IMR-90 (cell line): ENCODE measurements around the gene NOL12. TPM values are rescaled to one million over a fixed set of nuclear protein-coding genes. Genes with fewer than 3 reads are reported as not detected.
"Not testable (repeated sequence)": the region's sequence is repeated elsewhere in the genome, so short reads cannot be mapped to it uniquely, and the experiment has no call there.

ENCODE experiments used
- ATAC-seq: fragments of 200-7000 bp; cut with Tn5 transposase; 2 replicates; pipeline ENCODE4 v1.9.1; 2020; ENCODE audit warnings: low read depth, mild to moderate bottlenecking, moderate library complexity
- BruUV-seq: library from RNA; stranded (reverse); fragments of 400-500 nt; replicated peaks from 2 replicates; lab custom pipeline; 2021; lab: Mats Ljungman, UMichigan
- CTCF ChIA-PET: fragments of 300-600 bp; formaldehyde crosslinking; extraction: SDS; loops from one replicate; lab custom pipeline; 2021; ENCODE audit warnings: antibody characterized with exemption; lab: Yijun Ruan, JAX
- POLR2A ChIA-PET: fragments of 300-600 bp; sonication (Branson Sonifier 250); formaldehyde crosslinking; loops from one replicate; lab custom pipeline; 2022; ENCODE audit warnings: antibody characterized with exemption; ENCODE audit not compliant: unreplicated experiment; lab: Charles Lee
- DNase-seq: peaks from one replicate; pipeline ENCODE4 v3.0.0; 2013
- H2AFZ ChIP-seq: replicated peaks from 2 replicates; pipeline ENCODE3; 2013; ENCODE audit warnings: low read length, mild to moderate bottlenecking; ENCODE audit not compliant: poor library complexity
- H2AK5ac ChIP-seq: 2 replicates; pipeline ENCODE4 v1.6.1; 2013; ENCODE audit warnings: low read depth, low read length, inconsistent platforms
- H2AK9ac ChIP-seq: replicated peaks from 2 replicates; pipeline ENCODE3; 2013; ENCODE audit warnings: mild to moderate bottlenecking, low read depth, low read length, moderate library complexity; ENCODE audit not compliant: poor library complexity
- H2BK120ac ChIP-seq: 2 replicates; pipeline ENCODE4 v1.6.1; 2013; ENCODE audit warnings: low read depth, low read length, inconsistent platforms
- H2BK15ac ChIP-seq: 3 replicates; pipeline ENCODE4 v1.6.1; 2013; ENCODE audit warnings: low read depth, low read length, inconsistent platforms
- H2BK20ac ChIP-seq: 2 replicates; pipeline ENCODE4 v1.6.1; 2013; ENCODE audit warnings: low read depth, mild to moderate bottlenecking, inconsistent platforms, low read length, moderate library complexity
- H2BK5ac ChIP-seq: 2 replicates; pipeline ENCODE4 v1.6.1; 2013; ENCODE audit warnings: mild to moderate bottlenecking, low read depth, low read length, inconsistent platforms; ENCODE audit not compliant: poor library complexity, severe bottlenecking
- H3K14ac ChIP-seq: replicated peaks from 2 replicates; pipeline ENCODE4 v1.6.1; 2013; ENCODE audit warnings: low read depth, low read length, inconsistent platforms
- H3K18ac ChIP-seq: 2 replicates; pipeline ENCODE4 v1.6.1; 2013; ENCODE audit warnings: low read depth, low read length, control low read depth
- H3K23ac ChIP-seq: 2 replicates; pipeline ENCODE4 v1.6.1; 2013; ENCODE audit warnings: low read depth, low read length, inconsistent platforms
- H3K27ac ChIP-seq: 2 replicates; pipeline ENCODE4 v1.5.1; 2013; ENCODE audit warnings: mild to moderate bottlenecking, control low read depth, low read length; ENCODE audit not compliant: insufficient read depth
- H3K27me3 ChIP-seq: 2 replicates; pipeline ENCODE4 v1.6.1; 2013; ENCODE audit warnings: low read length; ENCODE audit not compliant: control insufficient read depth, insufficient read depth
- H3K36me3 ChIP-seq: 2 replicates; pipeline ENCODE4 v1.6.1; 2013; ENCODE audit warnings: low read length, mixed read lengths; ENCODE audit not compliant: control insufficient read depth, insufficient read depth
- H3K4ac ChIP-seq: 2 replicates; pipeline ENCODE4 v1.6.1; 2013; ENCODE audit warnings: low read depth, low read length, inconsistent platforms
- H3K4me1 ChIP-seq: 2 replicates; pipeline ENCODE4 v1.6.1; 2013; ENCODE audit warnings: low read length, mixed read lengths; ENCODE audit not compliant: control insufficient read depth, insufficient read depth
- H3K4me2 ChIP-seq: 2 replicates; pipeline ENCODE4 v1.6.1; 2013; ENCODE audit warnings: low read depth, mild to moderate bottlenecking, control low read depth, low read length, moderate library complexity
- H3K4me3 ChIP-seq: 2 replicates; pipeline ENCODE4 v1.5.1; 2013; ENCODE audit warnings: low read depth, mild to moderate bottlenecking, control low read depth, low read length, moderate library complexity; ENCODE audit not compliant: insufficient read depth
- H3K56ac ChIP-seq: 2 replicates; pipeline ENCODE4 v1.6.1; 2013; ENCODE audit warnings: low read length, inconsistent platforms; ENCODE audit not compliant: insufficient read depth; ENCODE audit errors: extremely low read depth
- H3K79me1 ChIP-seq, 2 experiments: 2 replicates each; pipeline ENCODE4 v1.6.1; 2013; ENCODE audit warnings: low read length in 2 of 2, inconsistent platforms in 1 of 2, low read depth in 1 of 2
- H3K9ac ChIP-seq: 2 replicates; pipeline ENCODE4 v1.6.1; 2013; ENCODE audit warnings: low read depth, low read length, control low read depth
- H3K9me1 ChIP-seq: 2 replicates; pipeline ENCODE4 v1.6.1; 2013; ENCODE audit warnings: low read length, inconsistent platforms; ENCODE audit not compliant: insufficient read depth
- H3K9me3 ChIP-seq: 2 replicates; pipeline ENCODE4 v1.6.1; 2013; ENCODE audit warnings: low read length; ENCODE audit not compliant: control insufficient read depth, insufficient read depth
- H4K20me1 ChIP-seq: 2 replicates; pipeline ENCODE4 v1.6.1; 2013; ENCODE audit warnings: low read length, inconsistent platforms; ENCODE audit not compliant: insufficient read depth
- H4K5ac ChIP-seq: 2 replicates; pipeline ENCODE4 v1.6.1; 2013; ENCODE audit warnings: mild to moderate bottlenecking, low read depth, low read length, control low read depth
- H4K8ac ChIP-seq, 2 experiments: 2 replicates each; pipeline ENCODE4 v1.6.1; 2013; ENCODE audit warnings: low read depth in 2 of 2, low read length in 2 of 2, control low read depth in 1 of 2, inconsistent platforms in 1 of 2
- H4K91ac ChIP-seq: 2 replicates; pipeline ENCODE4 v1.6.1; 2013; ENCODE audit warnings: low read depth, low read length, inconsistent platforms; ENCODE audit not compliant: insufficient read depth
- WGBS, 2 experiments: methylation state at CpG; one replicate each; pipeline versions ENCODE4 v1.1.5 to v1.1.7; 2013; ENCODE audit warnings: missing lambda C conversion rate in 2 of 2; ENCODE audit not compliant: insufficient read length in 1 of 2; ENCODE audit errors: extremely low coverage in 2 of 2; 5-methylcytosine and 5-hydroxymethylcytosine counted together
- dilution Hi-C: fragments of 300-500 bp; cut with HindIII; formaldehyde crosslinking; loops from one replicate; pipeline ENCODE4 v1.14.3; 2018; ENCODE audit warnings: low sequenced_read_pairs; ENCODE audit not compliant: unreplicated experiment
- in situ Hi-C: fragments of 300-500 bp; cut with MboI; formaldehyde crosslinking; loops from 3 replicates; pipeline ENCODE4 v1.14.3; 2019; ENCODE audit warnings: low sequenced_read_pairs, inconsistent platforms, mixed read lengths
- intact Hi-C: fragments of 100-400 bp; cut with micrococcal nuclease; formaldehyde crosslinking; loops from 2 replicates; pipeline ENCODE4 v1.10.0; 2022
- polyA plus RNA-seq, 3 experiments: library from polyadenylated mRNA; depleted of rRNA; stranded (reverse); fragments of >200 nt; gene quantifications; 2 replicates each; pipeline ENCODE4 v1.2.3, GENCODE V29; 2012; ENCODE audit warnings: low replicate concordance in 1 of 3
- total RNA-seq: library from RNA; depleted of rRNA; stranded (reverse); fragments of >200 nt; gene quantifications from 2 replicates; pipeline ENCODE4 v1.2.3, GENCODE V29; 2012

NOL12 gene
- total and polyA plus RNA-seq, 2 of the 4 experiments (the other 2 are of a cell fraction), result 16.0 to 25.6 TPM

DNA sequence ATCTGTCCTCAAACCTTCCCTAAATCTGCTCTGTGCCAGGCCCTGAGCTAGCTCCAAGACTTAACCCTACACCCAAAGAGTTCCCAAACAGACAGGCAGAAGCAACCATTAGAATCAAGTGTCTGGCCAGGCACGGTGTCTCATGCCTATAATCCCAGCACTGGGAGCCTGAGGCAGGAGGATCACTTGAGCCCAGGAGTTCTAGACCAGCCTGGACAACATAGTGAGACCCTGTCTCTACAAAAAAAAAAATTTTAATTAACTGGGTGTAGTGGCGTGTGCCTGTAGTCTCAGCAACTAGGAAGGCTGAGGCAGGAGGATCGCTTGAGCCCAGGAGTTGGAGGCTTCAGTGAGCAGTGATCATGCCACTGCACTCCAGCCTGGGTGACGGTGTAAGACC lies 29.6 kb upstream of the NOL12 start:
- BruUV-seq, ATAC-seq, H4K5ac ChIP-seq, POLR2A ChIA-PET, H2AK9ac ChIP-seq, H4K8ac ChIP-seq, H3K9ac ChIP-seq, H3K4ac ChIP-seq, H2BK120ac ChIP-seq, H3K56ac ChIP-seq, H2BK15ac ChIP-seq, DNase-seq, in situ Hi-C loops, H2AK5ac ChIP-seq, H2BK20ac ChIP-seq, dilution Hi-C loops, H4K91ac ChIP-seq, H3K18ac ChIP-seq, H3K14ac ChIP-seq, H3K9me3 ChIP-seq, H3K27me3 ChIP-seq, H3K4me2 ChIP-seq, H3K9me1 ChIP-seq, H3K4me3 ChIP-seq, intact Hi-C loops, H3K23ac ChIP-seq, H2BK5ac ChIP-seq, H2AFZ ChIP-seq, H3K27ac ChIP-seq: not testable (repeated sequence)
- Histone ChIP-seq H3K36me3 (peaks cover 17% of the 10 kb centered on the region; the same call in 1 of the 2 replicates), H3K4me1 (peaks cover 17% of the 10 kb centered on the region), H3K79me1 (peaks cover 12 to 26% of the 10 kb centered on the region in 2 experiments; a peak in 3 of 4 replicates), H4K20me1 (peaks cover 24% of the 10 kb centered on the region)
- CTCF ChIA-PET, result interaction anchor here (2.6 kb wide), 1 partner anchor 13 kb away, joined by 12 read pairs; no protein-coding TSS in a partner anchor
- WGBS, 2 experiments, result 90% methylated on average over 2 of the region's 4 CpGs; no CpG with 5 or more reads in 1 of the 2 experiments
